OCI-LY1 (cell line): Measurements from ENCODE around the gene MICOS13.

Experiments
- H2AFZ ChIP-seq: fragments of 200-600 bp; sonication (generic), shearing (Covaris generic); 2 replicates; pipeline ENCODE4 v1.6.0; 2014; ENCODE audit warnings: antibody characterized with exemption, mild to moderate bottlenecking, low read length
- H3F3A ChIP-seq: fragments of 200-600 bp; sonication (generic), shearing (Covaris generic); 2 replicates; pipeline ENCODE4 v1.6.0; 2014; ENCODE audit warnings: mild to moderate bottlenecking, antibody characterized with exemption, low read length, moderate library complexity; ENCODE audit not compliant: insufficient read depth
- H3K27ac ChIP-seq: fragments of 200-600 bp; sonication (generic); 2 replicates; pipeline ENCODE4 v1.5.1; 2014; ENCODE audit warnings: low read length, mixed run types, mild to moderate bottlenecking, low read depth; ENCODE audit not compliant: poor library complexity, severe bottlenecking
- H3K27me3 ChIP-seq: fragments of 200-600 bp; sonication (generic); 2 replicates; pipeline ENCODE4 v1.6.0; 2014; ENCODE audit warnings: antibody characterized with exemption, mild to moderate bottlenecking, low read length, moderate library complexity; ENCODE audit not compliant: insufficient read depth
- H3K36me3 ChIP-seq: fragments of 200-600 bp; sonication (generic); 2 replicates; pipeline ENCODE4 v1.6.1; 2014; ENCODE audit warnings: mild to moderate bottlenecking, antibody characterized with exemption, low read length, moderate library complexity, mixed read lengths; ENCODE audit not compliant: insufficient read depth
- H3K4me1 ChIP-seq: fragments of 200-600 bp; sonication (generic); 2 replicates; pipeline ENCODE4 v1.5.1; 2014; ENCODE audit warnings: mild to moderate bottlenecking, low read length, moderate library complexity; ENCODE audit not compliant: insufficient read depth, severe bottlenecking
- H3K4me2 ChIP-seq: fragments of 200-600 bp; sonication (generic), shearing (Covaris generic); 2 replicates; pipeline ENCODE4 v1.6.1; 2014; ENCODE audit warnings: low read length
- H3K4me3 ChIP-seq: fragments of 200-600 bp; sonication (generic); 2 replicates; pipeline ENCODE4 v1.5.1; 2014; ENCODE audit warnings: low read length, low read depth, mild to moderate bottlenecking, mixed read lengths; ENCODE audit not compliant: poor library complexity, severe bottlenecking
- H3K79me2 ChIP-seq: fragments of 200-600 bp; shearing (Covaris generic); 2 replicates; pipeline ENCODE4 v1.6.1; 2016; ENCODE audit warnings: mixed run types, low read length, mixed read lengths; ENCODE audit not compliant: insufficient read depth
- H3K9ac ChIP-seq: fragments of 200-600 bp; sonication (generic), shearing (Covaris generic); 2 replicates; pipeline ENCODE4 v1.6.1; 2014; ENCODE audit warnings: mild to moderate bottlenecking, low read length, mixed read lengths
- H3K9me2 ChIP-seq: fragments of 200-600 bp; sonication (generic), shearing (Covaris generic); 2 replicates; pipeline ENCODE4 v1.6.1; 2014; ENCODE audit warnings: low read depth, mild to moderate bottlenecking, low read length, mixed read lengths
- H3K9me3 ChIP-seq: fragments of 200-600 bp; shearing (Covaris generic); 2 replicates; pipeline ENCODE4 v1.6.1; 2014; ENCODE audit warnings: low read length, mixed read lengths
- H4K20me1 ChIP-seq: fragments of 200-600 bp; sonication (generic), shearing (Covaris generic); 2 replicates; pipeline ENCODE4 v1.6.0; 2016; ENCODE audit warnings: mild to moderate bottlenecking, low read length; ENCODE audit not compliant: insufficient read depth
- EZH2 ChIP-seq: fragments of 200-600 bp; sonication (generic), shearing (Covaris generic); IDR thresholded peaks from 2 replicates; pipeline ENCODE4 v1.8.0; 2017; ENCODE audit warnings: borderline replicate concordance, mixed run types, mild to moderate bottlenecking, antibody characterized with exemption, low read length, moderate library complexity, mixed read lengths
- TF ChIP-seq, protein P1 (sequence below): fragments of 200-600 bp; sonication (generic), shearing (Covaris generic); IDR thresholded peaks from 2 replicates; pipeline ENCODE4 v1.5.1; 2017; ENCODE audit warnings: mild to moderate bottlenecking, antibody characterized with exemption, low read length, moderate library complexity, mixed read lengths

The MICOS13 gene

DNA sequence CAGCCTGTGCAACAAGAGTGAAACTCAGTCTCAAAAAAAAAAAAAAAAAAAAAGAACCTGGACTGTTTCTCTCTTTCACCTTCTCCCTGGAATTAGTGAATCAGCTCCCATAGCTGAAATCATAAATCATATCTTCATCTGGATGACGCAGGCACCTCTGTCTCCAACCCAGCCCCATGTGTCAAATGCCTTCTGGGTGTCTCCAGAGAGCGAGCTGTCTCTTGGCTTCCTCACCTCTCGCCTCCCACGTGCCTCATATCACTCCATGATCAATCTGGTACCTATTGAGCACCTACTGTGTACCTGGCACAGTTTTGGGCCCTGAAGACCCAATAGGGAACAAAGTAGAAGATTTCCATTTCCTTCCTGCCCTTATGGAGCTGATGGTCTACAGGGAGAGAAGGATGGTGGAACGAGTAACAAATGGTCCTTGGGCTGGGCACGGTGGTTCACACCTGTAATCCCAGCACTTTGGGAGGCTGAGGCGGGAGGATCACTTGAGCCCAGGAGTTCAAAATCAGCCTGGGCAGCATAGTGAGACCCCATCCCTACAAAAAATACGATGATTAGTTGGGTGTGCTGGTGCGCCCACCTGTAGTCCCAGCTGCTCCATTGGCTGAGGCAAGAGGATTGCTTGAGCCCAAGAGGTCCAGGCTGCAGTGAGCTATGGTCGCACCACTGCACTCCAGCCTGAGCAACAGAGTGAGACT is 3.0 kb upstream of the MICOS13 start:
- H3K79me2 ChIP-seq: no peaks in the 10 kb centered on the region
- H3K4me3 ChIP-seq: no peak overlapping the region
- H3K9me3 ChIP-seq: no peaks in the 10 kb centered on the region
- no peak overlapping the region for H3K9ac ChIP-seq
- H3K4me1 ChIP-seq: peaks cover 22% of the 10 kb centered on the region
- H3F3A ChIP-seq: peaks cover 4% of the 10 kb centered on the region; the same call in 1 of the 2 replicates
- no peak overlapping the region for H3K27ac ChIP-seq
- no peaks in the 10 kb centered on the region for H3K27me3 ChIP-seq
- H3K4me2 ChIP-seq: no peak overlapping the region
- H2AFZ ChIP-seq: no peak overlapping the region
- no peaks in the 10 kb centered on the region for H4K20me1 ChIP-seq
- H3K9me2 ChIP-seq: no peaks in the 10 kb centered on the region
- TF ChIP-seq EZH2: no peak
- TF ChIP-seq, protein P1, sequence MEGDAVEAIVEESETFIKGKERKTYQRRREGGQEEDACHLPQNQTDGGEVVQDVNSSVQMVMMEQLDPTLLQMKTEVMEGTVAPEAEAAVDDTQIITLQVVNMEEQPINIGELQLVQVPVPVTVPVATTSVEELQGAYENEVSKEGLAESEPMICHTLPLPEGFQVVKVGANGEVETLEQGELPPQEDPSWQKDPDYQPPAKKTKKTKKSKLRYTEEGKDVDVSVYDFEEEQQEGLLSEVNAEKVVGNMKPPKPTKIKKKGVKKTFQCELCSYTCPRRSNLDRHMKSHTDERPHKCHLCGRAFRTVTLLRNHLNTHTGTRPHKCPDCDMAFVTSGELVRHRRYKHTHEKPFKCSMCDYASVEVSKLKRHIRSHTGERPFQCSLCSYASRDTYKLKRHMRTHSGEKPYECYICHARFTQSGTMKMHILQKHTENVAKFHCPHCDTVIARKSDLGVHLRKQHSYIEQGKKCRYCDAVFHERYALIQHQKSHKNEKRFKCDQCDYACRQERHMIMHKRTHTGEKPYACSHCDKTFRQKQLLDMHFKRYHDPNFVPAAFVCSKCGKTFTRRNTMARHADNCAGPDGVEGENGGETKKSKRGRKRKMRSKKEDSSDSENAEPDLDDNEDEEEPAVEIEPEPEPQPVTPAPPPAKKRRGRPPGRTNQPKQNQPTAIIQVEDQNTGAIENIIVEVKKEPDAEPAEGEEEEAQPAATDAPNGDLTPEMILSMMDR: no peak
- no peaks in the 10 kb centered on the region for H3K36me3 ChIP-seq

DNA sequence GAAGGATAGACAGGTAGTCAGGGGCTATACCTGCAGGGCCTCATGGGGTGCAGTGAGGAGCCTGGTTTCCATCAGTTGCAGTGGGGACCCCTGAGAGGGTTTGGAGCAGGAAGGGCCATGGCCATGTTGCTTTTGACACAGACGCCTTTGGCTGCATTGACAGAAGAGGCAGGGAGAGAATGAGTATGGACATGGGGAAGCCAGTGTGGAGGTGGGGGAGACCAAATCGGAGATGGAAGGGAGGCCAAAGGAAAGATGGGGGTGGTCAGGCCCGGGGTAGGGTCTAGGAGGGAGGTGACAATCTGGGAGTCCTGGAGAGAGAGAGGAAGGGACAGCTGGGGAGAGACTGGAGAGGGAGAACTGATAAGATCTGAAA is 1.8 kb upstream of the MICOS13 start:
- H3K4me3 ChIP-seq: no peak overlapping the region
- H2AFZ ChIP-seq: no peak overlapping the region
- peaks cover 4% of the 10 kb centered on the region; the same call in 1 of the 2 replicates for H3F3A ChIP-seq
- no peak overlapping the region for H3K9ac ChIP-seq
- no peak for TF ChIP-seq EZH2
- TF ChIP-seq, protein P1: no peak
- H3K36me3 ChIP-seq: no peaks in the 10 kb centered on the region
- H3K4me2 ChIP-seq: no peak overlapping the region
- no peaks in the 10 kb centered on the region for H3K9me3 ChIP-seq
- H3K9me2 ChIP-seq: no peaks in the 10 kb centered on the region
- no peaks in the 10 kb centered on the region for H4K20me1 ChIP-seq
- peaks cover 22% of the 10 kb centered on the region for H3K4me1 ChIP-seq
- no peak overlapping the region for H3K27ac ChIP-seq
- no peaks in the 10 kb centered on the region for H3K79me2 ChIP-seq
- H3K27me3 ChIP-seq: no peaks in the 10 kb centered on the region

DNA sequence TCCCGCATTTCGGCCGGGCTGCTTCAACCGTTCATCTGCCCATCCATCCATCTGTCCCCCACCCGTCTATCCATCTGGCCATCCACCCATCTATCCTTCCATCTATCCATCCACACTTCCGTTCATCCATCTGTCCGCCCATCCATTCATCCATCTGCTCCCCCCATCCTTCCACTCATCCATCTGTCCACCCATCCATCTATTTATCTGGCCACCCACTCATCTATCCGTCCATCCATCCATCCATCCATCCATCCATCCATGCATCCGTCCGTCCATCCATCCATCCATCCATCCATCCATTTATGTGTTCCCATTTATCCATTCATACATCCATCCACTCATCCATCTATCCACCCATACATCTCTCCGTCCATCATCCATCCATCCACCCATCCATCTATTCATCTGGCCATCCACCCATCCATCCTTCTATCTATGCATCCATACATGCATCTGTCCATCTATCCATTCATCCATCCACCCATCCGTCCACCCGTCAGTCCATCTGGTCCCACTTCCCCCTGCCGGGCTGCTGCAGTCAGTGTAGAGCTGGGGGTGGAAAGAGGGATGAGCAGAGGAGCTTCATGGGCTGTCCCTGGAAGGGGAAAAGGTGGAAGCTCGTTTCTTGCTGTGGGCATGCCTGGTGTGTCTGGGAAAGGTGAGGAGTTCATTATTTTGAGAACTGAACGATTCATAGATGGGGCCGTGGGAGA is 1.2 kb upstream of the MICOS13 start:
- no peak overlapping the region for H3K27ac ChIP-seq
- H2AFZ ChIP-seq: no peak overlapping the region
- H3K9me3 ChIP-seq: no peaks in the 10 kb centered on the region
- no peaks in the 10 kb centered on the region for H4K20me1 ChIP-seq
- H3K27me3 ChIP-seq: no peaks in the 10 kb centered on the region
- H3K4me2 ChIP-seq: peak overlapping the region; percentile 49; the same call in 1 of the 2 replicates
- no peak overlapping the region; the same call in 1 of the 2 replicates for H3K9ac ChIP-seq
- H3K4me1 ChIP-seq: peaks cover 21% of the 10 kb centered on the region
- no peak for TF ChIP-seq EZH2
- TF ChIP-seq, protein P1: no peak
- no peaks in the 10 kb centered on the region for H3K79me2 ChIP-seq
- H3K9me2 ChIP-seq: no peaks in the 10 kb centered on the region
- H3K36me3 ChIP-seq: no peaks in the 10 kb centered on the region
- peaks cover 4% of the 10 kb centered on the region; the same call in 1 of the 2 replicates for H3F3A ChIP-seq
- peak overlapping the region; percentile 86 for H3K4me3 ChIP-seq
